Activated gamma-delta T cell treated with anti-CD3 and anti-CD28 coated beads, Interleukin-2, amount 50 U/mL, for 16 hours (primary cell): ENCODE data around the gene CELA2B.
"Not testable (repeated sequence)": the region's sequence is repeated elsewhere in the genome, so short reads cannot be mapped to it uniquely, and the experiment has no call there.

Experiments
- DNase-seq: peaks from one replicate; pipeline ENCODE4 v3.0.0-alpha.2; 2020; ENCODE audit warnings: low read depth

CELA2B gene

DNA sequence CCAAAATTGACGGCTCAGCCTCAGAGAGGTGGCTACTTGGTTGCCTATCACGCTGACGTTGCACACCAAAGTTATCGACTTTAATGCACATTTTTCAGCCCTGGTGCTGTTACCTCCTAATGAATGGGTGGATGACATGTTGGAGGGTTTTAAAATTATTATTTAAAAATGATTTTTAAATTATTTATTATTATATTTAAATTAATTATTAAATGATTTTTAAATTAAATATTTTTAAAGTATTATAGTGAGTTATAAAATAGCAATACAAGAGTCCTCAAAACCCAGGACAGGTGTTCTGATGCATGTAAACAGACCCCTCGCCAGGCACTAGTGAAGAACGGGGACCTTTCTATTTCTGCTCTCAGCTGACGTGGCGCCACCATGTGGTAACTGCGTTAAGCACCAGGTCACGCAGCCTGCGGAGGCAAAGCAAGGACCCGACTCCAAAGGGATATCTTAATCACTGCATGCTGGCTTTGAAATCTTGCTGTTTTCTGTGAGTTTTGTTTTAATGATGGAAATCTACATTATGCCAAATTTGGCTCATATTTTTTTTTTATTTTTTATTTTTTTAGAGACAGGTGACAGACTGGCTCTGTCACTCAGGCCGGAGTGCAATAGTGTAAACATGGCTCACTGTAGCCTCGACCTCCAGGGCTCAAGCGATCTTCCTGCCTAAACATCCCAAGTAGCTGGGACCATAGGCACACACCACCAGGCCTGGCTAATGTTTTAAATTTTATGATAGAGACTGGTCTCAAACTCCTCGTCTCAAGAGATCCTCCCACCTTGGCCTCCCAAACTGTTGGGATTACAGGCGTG is 25.5 kb downstream of the CELA2B start:
- DNase-seq = no peak

DNA sequence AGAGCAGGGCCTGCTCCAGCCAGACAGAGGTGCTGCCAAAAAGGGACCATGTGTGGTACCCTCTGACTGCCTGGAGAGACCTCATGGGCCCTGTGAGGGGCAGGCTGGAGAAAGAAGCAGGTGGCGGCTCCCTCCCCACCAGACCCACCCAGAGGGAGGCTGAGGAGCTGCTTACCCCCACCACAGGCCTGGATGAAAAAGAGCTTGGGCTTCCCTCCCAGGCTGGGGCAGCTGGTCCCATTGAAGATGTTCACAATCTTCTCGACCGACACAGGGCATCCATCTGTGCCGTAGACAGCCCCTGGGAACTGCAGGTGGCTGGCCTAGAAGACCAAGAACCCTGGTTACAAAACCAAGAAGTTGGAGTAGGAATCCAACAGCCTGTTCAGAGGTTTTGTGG is 28.5 kb downstream of the CELA2B start:
- no peak for DNase-seq

DNA sequence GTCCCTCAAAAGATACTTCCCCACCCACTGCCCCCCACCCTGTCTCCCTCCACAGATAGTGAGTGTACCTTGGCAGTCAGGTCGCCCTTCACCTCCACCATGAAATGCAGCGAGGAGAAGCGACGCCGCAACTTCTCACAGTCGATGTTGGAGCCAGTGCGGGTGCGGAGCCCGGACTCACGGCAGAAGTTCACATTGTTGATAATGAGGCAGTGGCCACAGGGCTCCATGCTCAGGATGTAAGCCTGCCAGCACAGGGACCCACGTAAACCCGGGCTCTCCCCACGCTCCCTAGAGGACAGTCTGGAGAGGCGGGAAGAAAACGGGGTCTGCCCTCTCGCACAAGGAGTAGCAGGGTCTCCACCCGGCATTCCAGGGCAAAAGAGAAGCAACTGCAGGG is 30.9 kb downstream of the CELA2B start:
- no peak for DNase-seq

DNA sequence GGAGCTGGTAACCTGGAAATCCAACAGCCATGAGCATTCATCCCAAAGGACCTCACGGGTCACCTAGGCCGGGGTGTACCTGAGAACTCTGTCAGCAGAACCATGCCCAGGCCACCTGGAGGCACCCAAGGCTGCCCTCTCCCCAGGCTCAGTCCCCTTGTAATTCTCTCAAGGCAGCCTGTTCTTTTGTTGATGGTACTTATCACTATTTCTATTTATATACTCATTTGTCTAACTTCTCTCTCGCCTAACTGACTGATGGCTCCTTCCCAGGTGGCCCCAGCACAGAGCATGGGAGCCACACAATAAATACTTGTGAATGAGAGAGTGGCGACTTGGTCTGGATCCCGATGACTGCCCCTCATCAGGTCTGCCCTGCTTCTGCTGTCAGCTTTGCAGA is 31.4 kb downstream of the CELA2B start:
- DNase-seq = no peak

DNA sequence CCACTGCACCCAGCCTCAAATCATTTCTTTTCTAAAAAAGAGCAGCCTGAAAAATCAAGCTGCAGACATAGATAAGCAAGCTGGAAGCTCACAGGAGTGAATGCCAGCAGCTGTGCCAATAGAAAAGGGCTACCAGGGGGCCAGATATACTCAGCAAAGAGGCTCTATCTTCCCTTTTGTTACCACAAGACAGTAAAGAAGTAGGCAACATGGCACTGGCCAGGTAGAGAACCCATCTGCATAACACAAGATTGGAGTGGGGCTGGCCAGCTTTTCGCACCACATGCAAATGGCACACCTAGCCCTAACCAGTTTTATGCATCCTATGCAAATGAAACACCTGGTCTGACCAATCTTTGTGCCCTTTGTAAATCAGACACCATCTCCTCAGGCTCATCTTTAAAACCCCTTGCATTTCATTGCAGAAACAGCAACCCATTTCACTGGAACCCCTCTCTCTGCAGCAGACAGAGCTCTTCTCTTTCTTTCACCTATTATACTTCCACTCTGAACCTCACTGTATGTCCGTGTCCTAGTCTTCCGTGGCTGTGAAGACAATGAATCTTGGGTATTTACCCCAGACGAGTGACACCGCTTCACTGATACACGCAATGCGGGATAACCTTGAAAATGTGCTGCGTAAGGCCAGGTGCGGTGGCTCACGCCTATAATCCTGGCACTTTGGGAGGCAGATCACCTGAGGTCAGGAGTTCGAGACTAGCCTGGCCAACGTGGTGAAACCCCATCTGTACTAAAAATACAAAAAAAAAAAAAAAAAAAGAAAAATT is 33.0 kb downstream of the CELA2B start:
- DNase-seq = no peak

DNA sequence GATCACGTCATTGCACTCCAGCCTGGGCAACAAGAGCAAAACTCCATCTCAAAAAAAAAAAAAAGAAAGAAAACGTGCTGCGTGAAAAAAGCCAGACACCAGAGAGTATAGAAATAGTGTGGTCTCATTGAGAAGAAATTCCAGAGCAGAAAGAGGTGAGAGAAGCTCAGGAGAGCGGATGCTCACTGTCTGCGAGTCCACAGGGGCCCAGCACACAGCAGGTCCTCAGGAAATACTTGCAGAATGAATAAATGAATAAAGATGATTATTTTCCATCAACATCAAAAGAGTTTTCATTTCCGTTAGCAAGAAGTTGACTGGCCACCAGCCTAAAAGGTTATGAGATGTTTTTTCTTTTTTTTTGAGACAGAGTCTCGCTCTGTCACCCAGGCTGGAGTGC is 33.7 kb downstream of the CELA2B start:
- no peak for DNase-seq

DNA sequence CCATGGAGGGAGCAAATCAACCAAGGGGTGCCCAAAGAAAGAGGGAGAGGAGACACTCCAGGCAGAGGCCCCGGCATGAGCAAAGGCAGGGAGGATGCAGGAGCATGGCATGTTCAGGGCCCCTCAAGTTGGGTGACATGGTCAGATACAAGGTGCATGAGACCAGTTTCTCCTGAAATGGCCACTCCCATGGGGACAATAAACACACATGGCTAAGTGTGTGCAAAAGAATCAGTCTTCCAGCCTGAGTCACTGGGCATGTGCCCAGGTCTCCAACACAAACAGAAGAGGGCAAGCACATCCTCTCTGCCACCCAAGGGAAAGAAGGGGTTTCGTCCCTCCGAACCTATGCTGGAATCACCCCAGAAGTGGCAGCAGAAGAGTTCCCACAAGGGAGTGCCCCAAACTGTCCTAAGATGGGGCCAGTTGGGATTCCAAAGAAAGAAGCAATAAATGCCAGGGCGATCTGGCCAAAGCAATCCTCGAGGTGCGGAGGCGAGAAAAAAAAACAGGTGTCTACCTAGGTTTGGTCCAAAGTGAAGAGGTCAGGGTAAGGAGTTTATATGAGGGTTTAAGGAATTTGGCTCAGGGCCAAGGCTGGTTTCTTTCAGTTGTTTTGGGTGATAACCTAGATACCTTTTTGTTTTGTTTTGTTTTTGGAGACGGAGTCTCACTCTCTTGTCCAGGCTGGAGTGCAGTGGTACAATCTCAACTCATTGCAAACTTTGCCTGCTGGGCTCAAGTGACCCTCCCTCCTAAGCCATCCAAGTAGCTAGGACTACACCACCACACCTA is 34.9 kb downstream of the CELA2B start:
- DNase-seq = no peak

DNA sequence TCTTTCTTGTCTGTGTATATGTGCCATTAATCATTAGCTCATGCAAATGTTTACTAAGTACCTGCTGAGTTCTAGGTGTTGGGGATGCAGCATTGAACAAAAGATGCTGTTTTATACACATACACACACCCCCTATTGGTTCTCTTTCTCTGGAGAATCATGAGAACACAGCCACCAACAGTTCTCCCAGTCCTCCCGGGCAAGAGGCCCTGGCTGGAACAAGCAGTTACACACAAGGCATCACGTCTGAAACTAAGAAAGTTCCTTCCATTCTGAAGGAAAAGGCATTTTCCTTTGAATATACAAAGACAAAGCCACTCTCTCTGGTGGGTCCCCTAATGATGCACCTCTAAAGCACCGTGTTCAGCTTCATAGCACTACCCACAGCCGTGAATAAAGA is 37.3 kb downstream of the CELA2B start:
- no peak for DNase-seq

DNA sequence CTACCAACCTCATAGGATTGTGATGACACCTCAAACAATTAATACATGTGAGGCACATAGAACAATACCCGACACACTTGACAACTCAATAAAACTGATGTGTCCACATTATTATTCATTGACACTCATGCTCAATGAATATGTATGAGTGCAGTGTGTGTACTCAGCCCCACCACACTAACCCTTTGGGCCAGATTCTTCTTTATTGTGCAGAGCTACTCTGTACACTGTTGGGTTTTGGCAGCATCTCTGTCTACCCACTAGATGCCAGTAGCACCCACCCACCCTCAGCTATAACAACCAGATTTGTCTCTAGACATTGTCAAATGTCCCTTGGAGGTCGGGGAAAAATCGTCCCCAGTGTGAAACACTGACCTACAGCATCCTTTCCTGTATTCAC is 38.0 kb downstream of the CELA2B start:
- no peak for DNase-seq

DNA sequence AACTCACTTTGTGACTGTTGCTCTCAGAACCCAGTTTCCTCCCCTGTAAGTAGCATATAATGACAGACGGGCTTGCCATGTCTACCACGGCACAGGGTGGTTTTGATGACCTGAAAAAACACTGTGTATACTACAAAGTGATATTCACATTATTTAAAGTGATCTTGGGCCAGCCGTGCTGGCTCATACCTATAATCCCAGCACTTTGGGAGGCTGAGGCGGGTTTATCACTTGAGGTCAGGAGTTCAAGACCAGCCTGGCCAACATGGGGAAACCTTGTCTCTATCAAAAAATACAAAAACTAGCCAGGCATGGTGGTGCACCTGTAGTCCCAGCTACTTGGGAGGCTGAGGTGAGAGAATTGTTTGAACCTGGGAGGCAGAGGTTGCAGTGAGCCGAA is 38.7 kb downstream of the CELA2B start:
- DNase-seq = not testable (repeated sequence)

DNA sequence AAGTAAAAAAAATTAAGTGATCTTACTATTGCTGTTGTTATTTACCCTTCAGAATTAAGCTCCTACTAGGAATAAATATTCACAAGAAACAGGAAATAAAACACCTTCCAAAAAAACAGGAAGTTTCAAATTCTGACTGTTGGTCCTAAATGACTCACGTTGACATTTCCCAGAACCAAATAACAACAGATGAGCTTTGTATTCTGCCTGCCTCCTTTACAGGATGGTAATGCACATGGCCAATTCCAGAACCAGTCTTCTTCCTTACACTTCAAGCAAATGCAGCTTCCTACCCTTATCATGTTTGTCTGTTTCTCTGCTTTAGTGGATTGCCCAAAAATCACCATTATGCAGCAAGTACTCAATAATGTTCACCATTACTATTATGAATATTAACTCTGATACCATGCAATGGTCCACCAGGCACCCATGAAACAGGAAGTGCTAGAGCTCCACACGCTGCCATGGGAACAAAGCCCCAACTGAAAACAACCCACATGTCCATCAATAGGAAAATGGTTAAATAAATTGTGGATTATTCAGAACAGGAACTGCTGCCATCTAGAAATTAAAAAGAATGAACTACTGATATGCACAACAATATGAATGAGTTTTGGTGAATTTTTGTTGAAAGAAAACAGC is 39.2 kb downstream of the CELA2B start:
- no peak for DNase-seq

DNA sequence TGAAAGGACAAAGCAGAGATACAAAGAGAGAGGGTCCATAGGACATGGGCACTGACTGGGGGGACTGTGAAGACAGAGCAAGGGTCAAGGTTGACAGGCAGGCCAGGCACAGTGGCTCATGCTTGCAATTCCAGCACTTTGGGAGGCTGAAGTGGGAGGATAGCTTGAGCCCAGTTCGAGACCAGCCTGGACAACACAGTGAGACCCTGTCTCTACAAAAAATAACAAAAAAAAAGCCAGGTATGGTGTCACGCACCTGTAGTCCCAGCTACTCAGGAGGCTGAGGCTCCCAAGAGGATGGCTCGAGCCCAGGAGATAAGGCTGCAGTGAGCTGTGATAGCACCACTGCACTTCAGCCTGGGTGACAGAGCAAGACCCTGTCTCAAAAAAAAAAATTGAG is 43.7 kb downstream of the CELA2B start:
- no peak for DNase-seq

DNA sequence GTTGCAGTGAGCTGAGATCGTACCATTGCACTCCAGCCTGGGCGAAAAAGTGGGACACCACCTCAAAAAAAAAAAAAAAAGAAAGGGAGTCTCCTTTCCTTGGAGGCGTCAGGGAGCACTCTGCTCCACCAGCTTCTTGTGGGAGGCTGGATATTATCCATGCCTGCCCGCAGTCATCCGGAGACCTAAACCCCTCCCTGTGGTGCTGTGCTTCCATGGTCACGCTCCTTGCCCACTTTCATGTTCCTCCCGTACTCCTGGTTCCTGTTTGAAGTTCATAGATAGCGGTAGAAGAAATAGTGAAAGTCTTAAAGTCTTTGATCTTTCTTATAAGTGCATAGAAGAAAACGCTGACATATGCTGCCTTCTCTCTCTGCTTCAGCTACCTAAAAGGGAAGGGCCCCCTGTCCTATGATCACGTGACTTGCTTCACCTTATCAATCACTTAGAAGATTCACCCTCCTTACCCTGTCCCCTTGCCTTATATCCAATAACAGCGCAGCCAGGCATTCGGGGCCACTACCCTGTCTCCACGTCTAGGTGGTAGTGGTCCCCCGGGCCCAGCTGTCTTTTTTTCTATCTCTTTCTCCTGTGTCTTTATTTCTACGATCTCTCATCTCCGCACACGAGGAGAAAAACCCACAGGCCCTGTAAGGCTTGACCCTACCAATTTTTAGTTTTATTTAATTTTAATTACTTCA is 45.5 kb downstream of the CELA2B start:
- not testable (repeated sequence) for DNase-seq

DNA sequence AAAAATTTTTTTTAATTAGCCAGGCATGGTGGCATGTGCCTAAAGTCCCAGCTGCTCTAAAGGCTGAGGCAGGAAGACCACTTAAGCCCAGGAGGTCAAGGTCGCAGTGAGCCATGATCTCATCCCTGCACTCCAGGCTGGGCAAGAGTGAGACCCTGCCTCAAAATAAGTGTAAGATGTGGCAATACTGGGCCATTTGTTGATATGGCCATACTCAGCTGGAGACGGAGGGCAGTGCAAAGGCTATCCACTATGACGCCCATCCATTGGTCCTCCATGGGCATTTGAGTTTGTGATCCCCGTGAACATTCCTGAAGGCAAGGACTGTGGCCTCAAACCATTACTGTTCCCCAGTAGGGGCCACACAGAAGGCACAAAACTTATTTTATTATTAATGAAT is 46.6 kb downstream of the CELA2B start:
- DNase-seq = no peak

DNA sequence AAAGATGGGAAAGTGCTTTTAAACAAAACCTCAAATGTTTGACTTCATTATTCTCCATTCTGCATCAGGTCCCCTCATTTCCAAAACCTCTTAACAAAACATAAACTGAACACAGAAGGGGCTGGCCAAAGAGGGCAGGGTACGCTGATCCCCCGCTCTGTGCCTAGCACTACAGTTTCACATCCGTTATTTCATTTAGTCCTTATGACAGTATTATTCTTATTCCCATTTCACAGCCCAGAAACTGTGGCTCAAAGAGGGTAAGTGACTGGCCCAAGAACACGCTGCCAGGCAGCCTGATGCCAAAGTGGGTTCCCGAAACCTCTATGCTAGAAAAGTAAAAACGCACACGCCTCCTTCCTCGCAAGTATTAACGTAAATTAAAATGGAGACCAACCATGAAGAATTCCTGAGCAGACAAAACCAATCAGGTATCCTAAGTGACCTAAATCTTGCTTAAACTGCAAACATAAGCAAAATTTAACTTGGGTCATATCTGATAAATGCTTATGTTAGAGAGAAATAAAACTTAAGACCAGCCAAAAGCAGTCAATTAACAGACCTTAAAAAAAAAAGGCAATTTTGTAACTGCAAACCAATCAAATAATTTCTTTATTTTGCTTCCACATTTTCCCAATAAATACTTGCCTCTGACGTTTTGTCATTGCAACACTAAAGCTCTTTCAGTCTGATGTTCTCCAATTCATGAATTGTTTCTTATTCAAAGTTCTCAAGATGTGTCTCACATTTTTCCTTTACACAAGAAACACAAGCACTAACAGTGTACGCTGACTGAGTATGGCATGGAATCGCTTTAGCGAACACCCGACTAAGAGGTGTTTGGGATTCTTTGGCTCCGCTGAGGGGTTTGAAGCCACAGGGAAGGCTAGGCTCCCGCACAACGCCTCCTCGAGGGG is 47.5 kb downstream of the CELA2B start:
- DNase-seq = no peak

DNA sequence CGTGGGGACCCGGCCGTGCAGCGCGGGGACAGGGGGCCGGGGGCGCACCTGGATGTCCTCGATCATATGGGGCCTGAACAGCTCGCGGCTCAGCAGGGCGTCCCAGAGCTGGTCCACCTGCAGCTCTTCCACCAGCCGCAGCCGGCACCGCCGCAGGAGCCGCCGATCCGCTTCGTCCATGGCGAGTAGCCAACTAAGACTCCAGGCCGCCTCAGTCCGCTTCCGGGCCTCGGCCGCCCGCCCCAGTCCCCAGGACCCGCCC is 48.0 kb downstream of the CELA2B start, which contains the start of gene CASP9:
TSS of gene CASP9 (minus strand) at position 195 of the 262 bp plus-strand sequence. CDS start at position 180, 15 bp downstream.
- no peak for DNase-seq

DNA sequence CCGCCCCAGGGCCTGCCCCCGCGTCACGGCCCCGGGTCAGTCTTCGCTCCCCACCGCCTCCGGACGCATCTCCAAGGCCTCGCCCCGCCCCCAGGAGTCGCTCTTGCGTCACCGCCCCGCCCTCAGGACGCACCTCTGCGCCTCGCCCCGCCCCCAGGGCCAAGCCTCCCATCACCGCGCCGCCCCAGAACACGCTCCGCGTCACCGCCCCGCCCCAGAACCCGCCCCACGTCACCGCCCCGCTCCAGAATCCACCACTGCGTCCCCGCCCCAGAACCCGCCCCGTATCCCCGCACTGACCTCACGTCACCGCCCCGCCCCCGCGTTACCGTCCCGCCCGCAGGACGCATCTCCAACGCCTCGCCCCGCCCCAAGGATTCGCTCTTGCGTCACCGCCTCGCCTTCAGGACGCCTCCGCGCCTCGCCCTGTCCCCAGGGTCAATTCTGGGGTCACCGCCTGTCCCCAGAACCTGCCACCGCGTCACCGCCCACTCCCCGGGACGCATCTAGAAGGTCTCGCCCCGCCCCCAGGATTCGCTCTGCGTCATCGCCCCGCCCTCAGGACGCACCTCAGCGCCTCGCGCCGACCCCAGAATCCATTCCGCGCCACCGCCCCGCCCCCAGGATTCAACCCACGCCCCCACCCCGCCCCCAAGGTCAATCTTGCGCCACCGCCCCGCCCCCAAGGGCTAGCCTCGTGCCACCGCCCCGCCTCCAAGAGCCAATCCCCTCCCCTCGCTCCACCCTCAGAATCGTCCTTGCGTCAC is 48.6 kb downstream of the CELA2B start:
- DNase-seq = peak; percentile 99

DNA sequence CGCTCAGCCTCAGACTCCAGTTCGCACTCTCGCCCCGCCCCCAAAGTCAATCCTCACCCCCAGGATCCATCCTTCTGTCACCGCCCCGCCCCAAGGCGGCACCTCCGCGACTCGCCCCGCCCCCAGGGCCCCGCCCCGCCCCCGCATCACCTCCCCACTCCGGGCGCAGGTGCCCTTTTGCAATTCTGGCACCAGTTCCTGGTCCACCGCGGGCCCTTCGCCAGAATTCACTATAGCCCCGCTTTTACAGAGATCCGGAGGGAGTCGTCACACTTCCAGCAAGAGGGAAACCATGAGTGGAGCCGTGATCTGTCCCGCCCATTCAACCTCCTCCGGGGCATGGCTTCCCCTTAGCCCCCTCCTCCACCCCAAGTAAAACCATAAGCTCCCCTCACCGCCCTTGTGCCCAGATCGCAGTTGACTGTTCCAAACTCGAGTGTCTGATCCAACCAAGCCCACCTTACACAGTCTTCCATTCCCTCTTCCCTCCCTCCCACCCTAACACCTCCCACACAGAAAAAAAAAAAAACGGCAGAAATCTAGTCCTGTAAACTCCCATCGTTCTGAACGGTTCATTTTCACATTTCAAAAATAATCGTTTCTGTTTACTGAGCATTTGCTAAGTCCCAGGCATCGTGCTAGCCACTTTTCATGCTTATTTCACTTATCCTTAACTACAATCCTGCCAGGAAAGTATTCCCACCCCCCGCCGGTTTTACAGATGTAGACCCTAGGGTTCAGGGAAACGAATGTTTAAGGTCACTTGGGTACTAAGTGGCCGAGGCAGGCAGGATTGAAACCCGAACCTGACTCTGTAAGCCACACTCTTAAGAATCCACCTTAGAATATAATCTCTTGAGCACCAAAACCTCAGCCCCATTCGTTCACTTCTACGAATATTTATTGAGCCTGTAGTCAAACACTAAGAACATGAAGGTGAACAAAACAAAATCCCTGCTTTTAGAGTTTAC is 49.4 kb downstream of the CELA2B start:
- DNase-seq = no peak
